GM19043 (cell line): ENCODE results near the gene LNX2.
A peak's percentile ranks its signal among the peaks of the same experiment; 100 is the strongest.
"Not testable (repeated sequence)": the region's sequence is repeated elsewhere in the genome, so short reads cannot be mapped to it uniquely, and the experiment has no call there.

Experiments
- ATAC-seq: cut with Tn5 transposase; IDR thresholded peaks from one replicate; pipeline ENCODE4 v1.9.1; 2021; ENCODE audit warnings: low read depth; ENCODE audit not compliant: unreplicated experiment

Gene LNX2

GRCh38 chr13:27638001-27638400 lies 17.7 kb upstream of the LNX2 start:
- ATAC-seq, result no peak

GRCh38 chr13:27637289-27637626 lies 16.9 kb upstream of the LNX2 start:
- ATAC-seq, result no peak

- ATAC-seq, result no peak
Measured at GRCh38 chr13:27636589-27637288, 16.4 kb upstream of the LNX2 start.

GRCh38 chr13:27635266-27635665 lies 14.9 kb upstream of the LNX2 start:
- ATAC-seq, result no peak

- no peak for ATAC-seq
Measured at GRCh38 chr13:27634791-27635190, 14.5 kb upstream of the LNX2 start.

GRCh38 chr13:27634231-27634630 lies 13.9 kb upstream of the LNX2 start:
- no peak for ATAC-seq

GRCh38 chr13:27632648-27633047 lies 12.3 kb upstream of the LNX2 start:
- ATAC-seq, result no peak

- no peak for ATAC-seq
Measured at GRCh38 chr13:27632214-27632613, 11.9 kb upstream of the LNX2 start.

- ATAC-seq, result no peak
Measured at GRCh38 chr13:27631665-27632064, 11.3 kb upstream of the LNX2 start.

GRCh38 chr13:27631156-27631555 lies 10.8 kb upstream of the LNX2 start:
- no peak for ATAC-seq

- ATAC-seq, result not testable (repeated sequence)
Measured at GRCh38 chr13:27628766-27629165, 8.4 kb upstream of the LNX2 start.

GRCh38 chr13:27628081-27628480 lies 7.8 kb upstream of the LNX2 start:
- ATAC-seq, result no peak

- no peak for ATAC-seq
Measured at GRCh38 chr13:27627380-27627779, 7.1 kb upstream of the LNX2 start.

GRCh38 chr13:27625839-27626238 lies 5.5 kb upstream of the LNX2 start:
- no peak for ATAC-seq

- ATAC-seq, result no peak
Measured at GRCh38 chr13:27624071-27624470, 3.7 kb upstream of the LNX2 start.

- no peak for ATAC-seq
Measured at GRCh38 chr13:27622881-27623280, 2.6 kb upstream of the LNX2 start.

GRCh38 chr13:27622102-27622820 lies 1.9 kb upstream of the LNX2 start:
- no peak for ATAC-seq

GRCh38 chr13:27621366-27622101 lies 1.2 kb upstream of the LNX2 start, which contains the start of gene POLR1D:
Gene POLR1D (plus strand): TSS chr13:27621892. CDS start chr13:27621984, 92 bp downstream.
- peak; percentile 47 for ATAC-seq

- ATAC-seq, result no peak
Measured at GRCh38 chr13:27621116-27621365, 712 bp upstream of the LNX2 start.

- ATAC-seq, result peak; percentile 19
Measured at GRCh38 chr13:27619728-27620376, 477 bp downstream of the LNX2 start.

- no peak for ATAC-seq
Measured at GRCh38 chr13:27619093-27619727, 1.1 kb downstream of the LNX2 start.
